Astrocyte (in vitro differentiated cells and primary cell): Measurements from ENCODE around the gene THSD7B.

Source experiments
- EZH2 ChIP-seq: IDR thresholded peaks from 2 replicates; pipeline ENCODE4 v1.6.1; 2012; ENCODE audit warnings: mild to moderate bottlenecking, low read length, inconsistent platforms; ENCODE audit not compliant: insufficient read depth
- TF ChIP-seq, protein P1 (sequence below): IDR thresholded peaks from 2 replicates; pipeline ENCODE4 v1.5.1; 2011; ENCODE audit warnings: low read depth, mild to moderate bottlenecking, inconsistent platforms, low read length, moderate library complexity; ENCODE audit not compliant: insufficient read depth

DNA sequence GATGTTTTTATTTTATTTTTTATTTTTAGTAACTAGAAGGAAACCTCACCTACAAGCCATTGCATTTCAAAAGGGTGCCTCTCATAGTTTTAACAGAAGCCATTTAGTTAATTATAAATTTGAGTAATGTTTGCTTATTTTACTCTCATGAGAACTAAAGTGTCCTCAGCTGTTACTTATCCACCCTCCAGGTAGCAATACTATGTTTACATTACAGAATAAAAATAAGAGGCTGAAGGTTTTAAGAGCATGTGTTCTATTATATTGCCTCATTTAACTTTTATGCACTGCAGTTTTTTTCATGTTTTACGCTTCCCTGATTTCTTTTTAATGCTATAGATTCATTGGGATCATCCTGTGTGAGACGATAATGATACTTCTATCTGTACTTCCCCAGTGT is 235.5 kb downstream of the THSD7B start:
- TF ChIP-seq, protein P1, sequence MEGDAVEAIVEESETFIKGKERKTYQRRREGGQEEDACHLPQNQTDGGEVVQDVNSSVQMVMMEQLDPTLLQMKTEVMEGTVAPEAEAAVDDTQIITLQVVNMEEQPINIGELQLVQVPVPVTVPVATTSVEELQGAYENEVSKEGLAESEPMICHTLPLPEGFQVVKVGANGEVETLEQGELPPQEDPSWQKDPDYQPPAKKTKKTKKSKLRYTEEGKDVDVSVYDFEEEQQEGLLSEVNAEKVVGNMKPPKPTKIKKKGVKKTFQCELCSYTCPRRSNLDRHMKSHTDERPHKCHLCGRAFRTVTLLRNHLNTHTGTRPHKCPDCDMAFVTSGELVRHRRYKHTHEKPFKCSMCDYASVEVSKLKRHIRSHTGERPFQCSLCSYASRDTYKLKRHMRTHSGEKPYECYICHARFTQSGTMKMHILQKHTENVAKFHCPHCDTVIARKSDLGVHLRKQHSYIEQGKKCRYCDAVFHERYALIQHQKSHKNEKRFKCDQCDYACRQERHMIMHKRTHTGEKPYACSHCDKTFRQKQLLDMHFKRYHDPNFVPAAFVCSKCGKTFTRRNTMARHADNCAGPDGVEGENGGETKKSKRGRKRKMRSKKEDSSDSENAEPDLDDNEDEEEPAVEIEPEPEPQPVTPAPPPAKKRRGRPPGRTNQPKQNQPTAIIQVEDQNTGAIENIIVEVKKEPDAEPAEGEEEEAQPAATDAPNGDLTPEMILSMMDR = no peak
- no peak for TF ChIP-seq EZH2
